ENCODE results near the gene STOML3.
"Not testable (repeated sequence)": the region's sequence is repeated elsewhere in the genome, so short reads cannot be mapped to it uniquely, and the experiment has no call there.

The STOML3 gene

GRCh38 chr13:39013462-39013861 lies 22.8 kb upstream of the STOML3 start:
- no peak overlapping the region for H3K4me3 ChIP-seq
- no peak overlapping the region for H3K9ac ChIP-seq (ENCODE audit: insufficient read length)
- H3K9me3 ChIP-seq (ENCODE audit: low read depth, low read length) = no peaks in the 10 kb centered on the region
- DNase-seq (ENCODE audit: low read depth, low spot score) = no peak
- no peak overlapping the region for H3K27ac ChIP-seq
- TF ChIP-seq FOXP2 (optimal IDR thresholded peaks at IDR 0.05; ENCODE audit: control extremely low read depth, extremely low read length, insufficient read depth) (no peak), EZH2 (IDR thresholded peaks at IDR 0.05) (no peak), POLR2AphosphoS5 (IDR thresholded peaks at IDR 0.05; ENCODE audit: borderline replicate concordance, low read depth, low read length) (no peak)
- H3K36me3 ChIP-seq (ENCODE audit: insufficient read depth, low read length) = peaks cover 96% of the 10 kb centered on the region

GRCh38 chr13:39012608-39013007 lies 22.0 kb upstream of the STOML3 start:
- TF ChIP-seq POLR2AphosphoS5 (IDR thresholded peaks at IDR 0.05; ENCODE audit: borderline replicate concordance, low read depth, low read length) (no peak), EZH2 (IDR thresholded peaks at IDR 0.05) (no peak), FOXP2 (optimal IDR thresholded peaks at IDR 0.05; ENCODE audit: control extremely low read depth, extremely low read length, insufficient read depth) (no peak)
- DNase-seq (ENCODE audit: low read depth, low spot score) = no peak
- H3K27ac ChIP-seq = no peak overlapping the region
- H3K36me3 ChIP-seq (ENCODE audit: insufficient read depth, low read length) = peaks cover 98% of the 10 kb centered on the region
- H3K9ac ChIP-seq (ENCODE audit: insufficient read length) = no peak overlapping the region
- H3K4me3 ChIP-seq = no peak overlapping the region
- H3K9me3 ChIP-seq (ENCODE audit: low read depth, low read length) = no peaks in the 10 kb centered on the region

- not testable (repeated sequence) for H3K9ac ChIP-seq (ENCODE audit: insufficient read length); H3K9me3 ChIP-seq (ENCODE audit: low read depth, low read length); DNase-seq (ENCODE audit: low read depth, low spot score); H3K4me3 ChIP-seq; H3K27ac ChIP-seq
- peaks cover 44% of the 10 kb centered on the region for H3K36me3 ChIP-seq (ENCODE audit: insufficient read depth, low read length)
Observed at GRCh38 chr13:39006371-39007111, 15.9 kb upstream of the STOML3 start.

DNA sequence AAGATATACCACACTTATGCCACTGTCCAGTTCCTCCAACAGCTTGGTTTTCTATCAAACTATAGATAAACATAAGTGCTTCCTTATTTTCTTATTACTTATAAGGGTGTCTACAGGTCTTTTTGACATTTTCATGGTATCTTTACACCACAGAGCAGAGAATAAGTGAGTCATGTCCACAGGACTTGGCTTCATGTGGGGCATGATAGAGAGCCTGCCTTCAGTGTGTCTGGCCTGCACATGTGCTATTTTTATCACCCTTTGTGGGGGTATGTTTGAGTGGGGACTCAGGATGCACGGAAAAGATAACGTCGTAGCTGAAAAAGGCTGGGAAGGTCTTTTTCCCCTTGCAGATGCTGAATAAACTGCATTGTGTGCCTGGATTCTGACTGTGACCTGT lies 8.1 kb upstream of the STOML3 start:
- Histone ChIP-seq H3K36me3 (ENCODE audit: insufficient read depth, low read length) (no peaks in the 10 kb centered on the region), H3K9ac (ENCODE audit: insufficient read length) (no peak overlapping the region)

GRCh38 chr13:38993381-38993780 lies 2.8 kb upstream of the STOML3 start:
- no peak overlapping the region for H3K9ac ChIP-seq (ENCODE audit: insufficient read length)
- no peak overlapping the region for H3K27ac ChIP-seq
- H3K4me3 ChIP-seq = no peak overlapping the region
- H3K36me3 ChIP-seq (ENCODE audit: insufficient read depth, low read length) = no peaks in the 10 kb centered on the region
- no peaks in the 10 kb centered on the region for H3K9me3 ChIP-seq (ENCODE audit: low read depth, low read length)
- TF ChIP-seq EZH2 (IDR thresholded peaks at IDR 0.05) (no peak), POLR2AphosphoS5 (IDR thresholded peaks at IDR 0.05; ENCODE audit: borderline replicate concordance, low read depth, low read length) (no peak), FOXP2 (optimal IDR thresholded peaks at IDR 0.05; ENCODE audit: control extremely low read depth, extremely low read length, insufficient read depth) (no peak)
- DNase-seq (ENCODE audit: low read depth, low spot score) = no peak

More for the DNA sequence above, 8.1 kb upstream of the STOML3 start:
- Histone ChIP-seq H3K9me3 (ENCODE audit: low read depth, low read length) (no peaks in the 10 kb centered on the region), H3K4me3 (no peak overlapping the region), H3K27ac (no peak overlapping the region)
- TF ChIP-seq EZH2 (IDR thresholded peaks at IDR 0.05) = no peak
- TF ChIP-seq POLR2AphosphoS5 (IDR thresholded peaks at IDR 0.05; ENCODE audit: borderline replicate concordance, low read depth, low read length) = no peak
- no peak for TF ChIP-seq FOXP2 (optimal IDR thresholded peaks at IDR 0.05; ENCODE audit: control extremely low read depth, extremely low read length, insufficient read depth)
- DNase-seq (ENCODE audit: low read depth, low spot score) = no peak

GRCh38 chr13:38981096-38981495 lies 9.5 kb downstream of the STOML3 start:
- Histone ChIP-seq H3K36me3 (ENCODE audit: insufficient read depth, low read length) (no peaks in the 10 kb centered on the region), H3K9ac (ENCODE audit: insufficient read length) (no peak overlapping the region), H3K4me3 (no peak overlapping the region), H3K9me3 (ENCODE audit: low read depth, low read length) (no peaks in the 10 kb centered on the region), H3K27ac (no peak overlapping the region)
- TF ChIP-seq FOXP2 (optimal IDR thresholded peaks at IDR 0.05; ENCODE audit: control extremely low read depth, extremely low read length, insufficient read depth) (no peak), POLR2AphosphoS5 (IDR thresholded peaks at IDR 0.05; ENCODE audit: borderline replicate concordance, low read depth, low read length) (no peak), EZH2 (IDR thresholded peaks at IDR 0.05) (no peak)
- DNase-seq (ENCODE audit: low read depth, low spot score) = no peak

DNA sequence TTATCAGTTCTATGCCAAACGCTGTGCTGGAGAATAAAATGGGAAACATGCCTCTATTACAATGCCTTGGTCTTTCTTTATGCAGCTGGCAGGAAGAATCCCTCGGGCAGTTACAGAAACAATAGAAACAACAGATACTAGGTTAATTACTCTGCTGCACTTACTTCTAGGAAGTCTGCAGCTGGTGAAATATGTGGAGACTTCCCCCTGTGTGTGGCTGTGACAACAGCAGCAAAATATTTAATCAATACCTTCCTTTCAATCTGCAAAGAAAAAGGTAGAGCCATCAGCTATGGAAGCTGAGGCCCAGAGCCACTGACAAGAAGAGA lies 9.9 kb downstream of the STOML3 start:
- Histone ChIP-seq H3K9ac (ENCODE audit: insufficient read length) (no peak overlapping the region), H3K36me3 (ENCODE audit: insufficient read depth, low read length) (no peaks in the 10 kb centered on the region), H3K27ac (no peak overlapping the region), H3K4me3 (no peak overlapping the region), H3K9me3 (ENCODE audit: low read depth, low read length) (no peaks in the 10 kb centered on the region)
- no peak for DNase-seq (ENCODE audit: low read depth, low spot score)
- no peak for TF ChIP-seq FOXP2 (optimal IDR thresholded peaks at IDR 0.05; ENCODE audit: control extremely low read depth, extremely low read length, insufficient read depth)
- TF ChIP-seq POLR2AphosphoS5 (IDR thresholded peaks at IDR 0.05; ENCODE audit: borderline replicate concordance, low read depth, low read length) = no peak
- no peak for TF ChIP-seq EZH2 (IDR thresholded peaks at IDR 0.05)

DNA sequence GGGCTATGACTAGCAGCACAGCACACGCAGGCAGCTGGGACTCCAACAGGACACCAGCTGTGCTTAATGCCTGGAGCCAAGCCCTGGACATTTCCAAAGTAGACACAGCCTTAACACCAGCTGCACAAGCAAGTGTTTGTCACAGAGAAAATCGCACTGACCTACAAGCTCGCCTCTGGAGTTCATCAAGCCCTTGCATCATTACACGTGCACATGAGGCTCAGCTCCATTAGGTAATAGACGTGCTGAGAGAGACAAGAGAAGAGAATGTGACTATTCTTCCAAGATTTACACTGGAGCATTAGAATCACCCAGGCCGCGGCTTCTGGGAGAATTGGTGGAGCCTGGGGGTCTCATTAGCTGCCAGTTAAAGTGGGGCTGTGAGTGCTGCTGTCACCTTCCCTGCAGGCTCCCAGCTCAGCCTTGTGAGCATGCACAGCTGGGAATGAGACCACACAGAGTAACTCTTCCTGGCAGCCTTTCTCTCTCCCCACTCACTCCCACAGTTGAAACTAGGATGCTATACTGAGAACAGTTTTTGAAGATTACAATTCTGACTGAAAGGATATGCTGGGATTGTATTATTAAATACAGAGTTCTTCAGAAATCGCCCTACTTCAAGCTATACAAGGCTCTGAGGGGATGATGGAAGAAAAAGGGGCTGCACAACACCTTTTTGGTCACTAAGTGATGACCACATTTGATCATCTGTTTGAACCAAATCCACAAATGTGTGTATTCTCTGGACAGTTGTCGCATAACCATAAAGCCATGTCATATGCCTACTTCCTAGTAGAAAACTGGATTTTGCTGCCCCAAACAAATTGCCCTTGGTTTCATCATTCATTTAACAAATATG lies 10.5 kb downstream of the STOML3 start:
- DNase-seq (ENCODE audit: low read depth, low spot score) = no peak
- no peak overlapping the region; the same call in 1 of the 2 replicates for H3K27ac ChIP-seq
- no peaks in the 10 kb centered on the region for H3K9me3 ChIP-seq (ENCODE audit: low read depth, low read length)
- H3K36me3 ChIP-seq (ENCODE audit: insufficient read depth, low read length) = no peaks in the 10 kb centered on the region
- H3K4me3 ChIP-seq = no peak overlapping the region
- no peak overlapping the region for H3K9ac ChIP-seq (ENCODE audit: insufficient read length)
- TF ChIP-seq EZH2 (IDR thresholded peaks at IDR 0.05) (no peak), FOXP2 (optimal IDR thresholded peaks at IDR 0.05; ENCODE audit: control extremely low read depth, extremely low read length, insufficient read depth) (no peak), POLR2AphosphoS5 (IDR thresholded peaks at IDR 0.05; ENCODE audit: borderline replicate concordance, low read depth, low read length) (no peak)
